HUDEP-2 (cell line): Measurements from ENCODE around the gene RPL36A.

Experiments
- DNase-seq, 76 experiments: peaks; one replicate each; lab custom pipeline; 2025; ENCODE audit not compliant: unreplicated experiment in 76 of 76; lab: John Stamatoyannopoulos, UW

RPL36A gene

DNA sequence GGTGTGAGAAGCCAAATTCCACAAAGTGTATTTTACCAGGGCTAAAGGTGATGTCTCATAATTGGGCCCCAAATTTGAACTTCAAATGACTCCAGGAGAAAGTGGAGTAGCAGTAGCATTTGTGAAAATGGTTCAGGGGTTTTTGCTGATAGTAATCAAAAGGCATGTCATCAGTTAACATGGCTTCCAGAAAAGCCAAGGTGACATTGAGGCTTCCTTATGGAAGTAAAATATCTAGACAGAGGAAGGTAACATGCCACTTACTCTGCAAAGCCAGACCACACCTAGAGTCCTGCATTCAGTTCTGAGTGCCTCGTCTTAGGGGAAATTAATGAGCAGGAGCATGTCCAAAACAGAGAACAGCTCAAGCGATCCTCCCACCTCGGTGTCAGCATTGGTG, 2.2 kb upstream of the RPL36A start:
- DNase-seq = no peak

DNA sequence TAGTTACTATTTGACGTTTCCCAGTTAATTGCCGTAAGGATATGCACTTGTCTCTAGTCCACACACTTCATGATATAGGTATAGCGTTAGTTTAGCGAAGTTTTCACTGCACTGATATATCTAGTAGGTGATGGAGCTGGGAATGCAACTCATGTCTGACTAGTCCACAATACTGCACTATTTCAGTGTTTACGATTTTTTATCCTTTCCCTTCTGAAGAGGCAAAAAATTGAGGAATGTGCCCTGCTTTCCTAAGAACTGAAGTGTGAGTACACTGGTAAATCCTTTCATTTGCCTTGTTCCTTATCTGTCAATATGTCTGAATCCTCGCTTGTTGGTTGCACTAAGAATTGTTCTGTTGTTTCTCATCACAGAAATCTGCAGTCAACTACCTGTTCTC, 1.0 kb downstream of the RPL36A start:
- no peak for DNase-seq

DNA sequence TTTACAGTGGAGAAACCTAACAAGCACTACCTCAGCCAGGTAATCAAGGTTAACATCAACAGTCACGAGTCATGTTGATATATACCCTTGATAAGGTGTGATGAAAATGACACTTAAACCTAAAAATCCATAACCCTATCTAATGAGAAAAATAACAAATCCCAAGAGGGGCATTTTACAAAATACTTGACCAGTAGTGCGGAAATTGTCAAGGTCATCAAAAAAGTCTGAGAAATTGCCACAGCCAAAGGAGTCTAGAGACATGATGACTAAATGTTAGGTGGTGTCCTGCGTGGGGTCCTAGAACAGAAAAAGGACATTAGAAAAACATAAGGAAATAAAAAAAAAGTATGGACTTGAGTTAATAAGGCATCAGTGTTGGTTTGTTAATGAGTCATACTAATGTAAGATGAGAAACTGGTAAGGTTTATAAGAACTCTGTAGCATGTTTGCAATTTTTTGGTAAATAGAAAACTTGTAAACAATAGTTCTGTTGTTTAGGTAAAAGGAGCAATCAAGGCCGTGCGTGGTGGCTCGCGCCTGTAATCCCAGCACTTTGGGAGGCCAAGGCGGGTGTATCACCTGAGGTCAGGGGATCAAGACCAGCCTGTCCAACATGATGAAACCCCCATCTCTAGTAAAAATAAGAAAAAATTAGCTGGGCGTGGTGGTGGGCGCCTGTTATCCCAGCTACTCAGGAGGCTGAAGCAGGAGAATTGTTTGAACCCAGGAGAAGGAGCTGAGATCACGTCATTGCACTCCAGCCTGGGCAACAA, 2.9 kb downstream of the RPL36A start:
- DNase-seq = no peak

DNA sequence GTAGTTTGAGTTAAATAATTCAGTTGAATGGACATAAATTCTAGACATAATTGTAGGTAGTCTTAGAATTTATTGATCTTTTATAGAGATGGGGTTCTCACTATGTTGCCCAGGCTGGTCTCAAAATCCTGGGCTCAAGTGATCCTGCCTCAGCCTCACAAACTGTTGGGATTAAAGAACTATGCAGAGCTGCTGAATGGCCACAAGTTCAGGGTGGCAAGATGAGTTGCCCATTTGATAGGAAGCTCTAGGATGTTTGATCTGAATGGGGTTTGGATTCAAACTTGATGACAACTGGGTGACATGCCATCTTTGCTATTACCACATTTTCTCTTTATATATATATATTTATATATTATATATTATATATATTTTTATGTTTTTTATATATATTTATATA, 3.6 kb downstream of the RPL36A start:
- DNase-seq = no peak

DNA sequence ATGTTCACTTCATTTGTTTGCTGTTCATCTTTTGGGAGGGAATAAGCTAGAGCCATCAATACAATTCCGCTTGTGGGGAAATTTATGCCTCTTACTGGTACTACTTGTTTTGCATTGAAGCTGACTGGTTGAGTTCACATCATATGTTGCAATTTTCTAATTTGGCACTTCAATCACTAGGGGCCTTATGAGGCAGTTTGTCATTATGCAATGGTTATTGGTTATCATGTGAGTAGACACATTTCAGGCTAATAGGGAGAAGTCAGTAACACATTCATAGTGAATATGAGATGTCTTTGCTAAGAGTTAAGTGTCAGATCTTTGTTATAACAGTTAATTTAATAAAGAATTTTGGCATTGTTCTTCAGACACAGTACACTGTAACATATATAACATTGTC, 5.0 kb downstream of the RPL36A start:
- DNase-seq = peak in 3 of 76 experiments; percentile 3 to 9 (median 8)

DNA sequence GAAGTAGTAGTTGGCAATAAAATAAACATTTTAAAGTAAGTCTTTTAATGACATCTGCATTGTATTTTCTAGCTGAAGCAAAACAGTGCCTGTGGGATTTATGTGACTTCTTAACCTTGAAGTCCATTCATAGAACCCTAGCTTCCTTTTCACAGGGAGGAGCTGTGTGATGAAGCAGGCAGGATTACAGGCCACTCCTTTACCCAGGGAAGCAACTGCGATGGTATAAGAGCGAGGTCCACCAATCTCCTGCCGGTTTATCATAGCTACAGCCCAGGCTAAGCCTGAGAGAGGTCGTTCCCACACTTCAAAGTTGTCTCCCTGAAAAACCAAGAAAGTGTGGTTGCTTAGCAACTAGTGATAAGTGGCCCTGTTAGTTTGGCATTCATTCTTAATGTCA, 7.0 kb downstream of the RPL36A start:
- peak in 1 of 76 experiments; percentile 0 for DNase-seq

DNA sequence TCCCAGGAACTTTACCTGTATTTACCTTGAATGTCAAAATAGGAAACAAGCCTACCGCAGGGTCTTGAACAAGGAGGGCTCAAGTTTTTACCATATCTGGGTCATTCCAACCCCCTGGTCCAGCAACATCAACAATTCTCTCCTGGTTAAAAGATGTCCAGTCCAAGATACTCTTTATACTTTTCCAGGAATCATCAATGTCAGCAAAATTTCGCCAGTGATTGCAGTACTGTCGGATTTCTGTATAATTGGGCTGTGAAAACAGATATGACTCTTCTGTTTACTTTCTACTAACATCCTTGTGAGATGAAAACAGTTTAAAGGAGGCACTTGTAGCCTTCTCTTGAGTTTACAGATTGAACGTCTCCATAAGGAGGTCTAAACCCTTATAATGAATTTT, 7.9 kb downstream of the RPL36A start:
- no peak for DNase-seq

DNA sequence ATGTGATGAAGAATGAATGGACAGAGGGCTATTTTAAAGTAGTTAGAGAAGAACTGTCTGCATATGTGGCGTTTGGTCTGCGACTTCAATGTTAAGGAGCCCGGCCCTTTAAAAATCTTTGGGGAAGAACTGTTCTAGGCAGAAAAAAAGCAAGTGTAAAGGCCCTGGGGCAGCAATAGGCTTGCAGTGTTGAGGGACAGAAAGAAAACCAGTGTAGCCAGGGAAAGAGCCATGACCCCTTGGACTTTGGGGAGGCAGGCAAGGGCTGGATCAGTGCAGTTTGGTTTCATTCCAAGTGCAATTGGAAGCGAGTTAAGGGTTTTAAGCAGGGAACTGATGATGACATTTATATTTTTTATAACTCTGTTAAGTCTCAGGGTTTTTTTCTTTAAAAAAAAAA, 9.0 kb downstream of the RPL36A start:
- no peak for DNase-seq

DNA sequence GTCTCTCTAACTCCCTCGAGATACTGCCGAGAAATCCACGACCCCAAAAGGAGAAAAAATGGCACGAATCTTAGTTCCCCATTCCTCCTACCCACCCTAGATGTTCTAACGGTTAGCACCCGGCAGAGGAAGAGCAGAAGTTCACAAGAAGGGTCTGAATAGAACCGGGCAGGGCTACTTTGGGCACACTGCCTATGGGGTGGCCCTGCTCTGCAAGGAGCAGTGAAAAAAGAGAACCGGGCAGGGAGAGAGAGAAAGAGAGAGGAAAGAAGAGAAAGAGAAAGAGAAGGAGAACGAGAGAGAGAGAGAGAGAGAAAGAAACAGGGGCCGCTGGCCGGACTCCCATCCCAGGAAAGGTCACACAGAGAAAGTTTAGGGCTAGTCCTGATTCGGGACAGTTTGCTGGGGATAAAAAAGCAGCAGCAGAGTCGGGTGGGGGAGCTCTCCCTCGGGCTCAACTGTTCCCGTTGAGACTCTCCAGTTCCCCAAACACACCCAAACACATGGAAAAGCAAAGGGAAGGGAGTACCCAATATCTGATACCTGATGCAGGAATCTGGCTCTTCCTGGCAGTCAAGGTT, 16.4 kb downstream of the RPL36A start:
- peak in 1 of 76 experiments; percentile 7 for DNase-seq

DNA sequence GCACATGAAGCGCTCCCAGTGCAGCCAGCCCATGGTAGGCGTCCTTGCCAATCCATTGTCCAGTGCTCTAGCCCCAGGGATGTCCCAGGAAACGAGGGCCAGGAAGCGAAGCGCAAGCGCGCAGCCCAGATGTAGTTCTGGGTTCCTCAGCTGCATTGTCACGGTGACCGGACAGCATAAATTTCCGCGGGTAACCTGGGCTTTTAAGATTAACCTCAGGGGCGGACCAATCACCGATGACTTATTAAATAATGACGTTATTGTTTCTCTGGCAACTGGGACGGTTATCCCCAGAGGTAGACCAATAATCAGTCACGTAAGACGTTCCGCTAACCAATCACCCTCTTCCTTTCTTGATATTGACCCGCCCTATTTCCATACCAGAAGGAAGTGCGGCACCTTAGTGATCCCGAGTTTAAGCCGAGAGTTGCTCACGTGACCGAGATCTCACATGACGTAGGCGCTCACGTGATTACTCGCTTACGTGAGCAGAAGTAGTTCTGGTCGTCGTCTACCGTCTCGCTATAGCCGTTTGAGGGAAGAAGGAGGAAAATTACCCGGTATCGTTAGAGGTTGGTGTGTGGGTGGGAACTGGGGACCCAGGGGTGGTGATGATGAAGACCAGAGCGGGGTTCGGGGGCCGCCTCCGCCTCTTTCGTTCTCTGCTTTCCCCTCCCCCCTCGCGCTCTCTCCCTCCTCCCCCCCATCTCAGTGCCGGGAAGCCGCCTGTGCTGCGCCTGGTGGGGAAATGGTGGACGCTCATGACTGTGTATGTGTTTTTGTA, 17.1 kb downstream of the RPL36A start, which contains the start of the genes GLA and HNRNPH2:
TSS of gene GLA (minus strand) at position 178 of the 784 bp plus-strand sequence. CDS start at position 156, 22 bp downstream.
TSS of gene HNRNPH2 (plus strand) at position 475 of the 784 bp plus-strand sequence. CDS start 3,767 bp downstream, outside the sequence.
- peak; percentile 11 to 94 (median 76) for DNase-seq

DNA sequence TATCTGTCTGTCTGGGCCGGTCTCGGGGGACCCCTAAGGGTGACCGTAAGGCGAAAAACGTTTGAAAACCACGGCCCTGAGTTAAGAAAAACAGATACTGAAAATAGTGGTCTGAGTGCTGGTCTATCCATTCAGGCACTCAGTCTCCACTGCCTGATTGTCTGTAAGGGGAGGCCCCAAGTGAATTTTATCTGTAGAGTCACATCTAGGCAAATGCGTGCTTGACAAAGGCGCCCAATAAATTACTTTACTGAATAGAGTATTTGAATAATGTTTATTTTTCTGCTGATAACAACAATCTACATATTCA, 17.7 kb downstream of the RPL36A start:
- peak in 14 of 76 experiments; percentile 2 to 66 (median 39) for DNase-seq

DNA sequence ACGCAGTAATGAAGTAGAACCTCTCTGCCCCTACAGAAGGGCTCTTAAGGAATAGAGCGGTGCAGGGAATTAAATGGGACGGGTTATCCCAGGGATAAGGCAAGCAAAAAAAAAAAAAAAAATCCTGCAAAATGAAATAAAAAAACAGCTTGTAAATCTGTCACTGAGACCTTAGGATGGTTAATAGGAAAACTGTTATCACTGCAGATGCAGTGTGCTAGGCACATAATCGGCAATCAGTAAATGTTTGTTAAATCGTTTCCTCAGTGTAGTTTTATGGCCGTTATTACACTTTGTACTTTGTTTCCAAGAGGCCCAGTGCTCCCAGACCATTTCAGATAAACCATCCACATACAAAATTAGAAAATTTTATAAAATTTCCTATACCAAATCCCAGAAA, 18.2 kb downstream of the RPL36A start:
- DNase-seq = no peak

DNA sequence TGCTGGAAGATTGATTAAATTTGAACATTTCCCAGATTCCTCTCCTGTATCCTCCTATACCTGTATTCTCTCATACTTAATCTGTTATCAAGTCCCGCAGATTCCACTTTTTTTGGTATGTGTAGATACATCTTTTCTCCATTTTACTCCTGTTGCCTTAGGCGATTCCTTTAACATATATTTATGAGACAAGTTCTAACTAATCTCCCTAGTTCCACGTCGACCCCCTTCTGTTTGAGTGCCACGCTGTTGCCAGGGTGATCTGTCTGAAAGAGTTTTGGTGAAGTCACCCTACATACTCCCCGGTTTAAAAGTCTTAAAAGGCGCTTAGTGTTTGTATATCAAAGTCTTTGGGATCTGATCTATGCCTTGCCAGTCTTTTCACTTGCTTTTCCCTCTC, 19.6 kb downstream of the RPL36A start:
- no peak for DNase-seq

DNA sequence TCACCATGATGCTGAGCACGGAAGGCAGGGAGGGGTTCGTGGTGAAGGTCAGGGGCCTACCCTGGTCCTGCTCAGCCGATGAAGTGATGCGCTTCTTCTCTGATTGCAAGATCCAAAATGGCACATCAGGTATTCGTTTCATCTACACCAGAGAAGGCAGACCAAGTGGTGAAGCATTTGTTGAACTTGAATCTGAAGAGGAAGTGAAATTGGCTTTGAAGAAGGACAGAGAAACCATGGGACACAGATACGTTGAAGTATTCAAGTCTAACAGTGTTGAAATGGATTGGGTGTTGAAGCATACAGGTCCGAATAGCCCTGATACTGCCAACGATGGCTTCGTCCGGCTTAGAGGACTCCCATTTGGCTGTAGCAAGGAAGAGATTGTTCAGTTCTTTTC, 21.2 kb downstream of the RPL36A start:
- no peak for DNase-seq

DNA sequence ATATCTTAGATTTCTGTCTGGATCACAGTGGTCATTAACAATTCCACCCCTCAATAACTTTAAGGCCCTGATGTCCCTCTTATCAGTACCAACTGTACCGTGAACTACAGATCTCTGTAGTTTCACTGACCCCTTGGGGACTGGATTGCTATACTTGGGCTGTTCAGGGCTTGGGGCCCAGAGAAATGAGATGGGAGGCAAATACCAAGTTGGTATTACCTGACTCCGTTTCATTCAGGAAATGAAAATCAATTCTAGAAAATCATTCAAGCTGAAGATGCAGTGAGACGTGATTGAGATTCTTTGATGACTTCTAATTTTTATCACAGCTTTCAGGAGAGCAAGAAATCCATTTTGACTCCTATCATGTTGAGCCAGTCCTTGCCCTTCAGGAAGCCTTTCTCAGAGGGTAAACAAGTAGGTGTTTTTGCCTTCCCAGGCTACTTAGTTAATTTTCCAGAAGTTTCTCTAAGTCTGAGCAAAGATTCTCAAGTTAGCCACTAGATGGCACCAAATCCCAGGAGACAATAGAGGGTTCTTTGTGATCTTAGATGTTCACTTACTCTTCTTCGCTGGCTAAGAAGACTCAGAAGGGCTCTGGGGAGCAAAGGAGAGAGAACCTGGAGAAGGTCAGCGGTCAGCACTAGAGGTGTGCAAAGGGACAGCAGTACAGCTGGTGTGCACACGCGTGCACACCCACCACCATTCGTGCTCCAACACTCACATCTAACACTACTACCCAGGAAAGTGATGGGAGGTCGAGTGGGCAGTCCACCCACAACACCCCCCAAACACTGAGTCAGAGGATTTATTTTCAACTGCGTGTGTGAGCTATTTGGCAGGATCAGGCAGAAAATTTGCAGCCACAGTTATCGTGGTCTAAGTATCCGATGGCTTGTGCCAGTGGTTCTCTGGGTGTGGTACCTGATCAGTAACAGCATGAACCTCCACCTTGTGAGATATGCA, 24.7 kb downstream of the RPL36A start:
- DNase-seq = peak in 66 of 76 experiments; percentile 1 to 72 (median 30)

DNA sequence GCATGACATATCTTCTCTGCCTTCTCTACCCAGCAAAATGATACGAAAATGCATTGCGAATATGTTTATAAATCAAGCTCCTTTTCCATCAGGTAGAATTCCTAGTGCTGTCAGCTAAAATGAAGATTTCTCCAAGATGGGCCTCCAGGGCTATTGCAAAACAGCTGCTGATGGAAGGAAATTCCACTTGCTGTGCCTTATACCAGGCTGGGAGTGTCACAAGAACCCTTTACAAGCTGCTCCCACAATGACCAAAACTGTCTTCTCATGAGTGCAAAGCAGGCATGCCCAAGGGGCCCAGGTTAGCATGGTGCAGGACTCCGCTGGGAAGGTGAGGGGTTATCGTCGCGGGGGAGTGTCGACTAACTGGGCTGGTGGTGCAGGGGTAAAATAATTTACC, 25.9 kb downstream of the RPL36A start:
- DNase-seq = peak in 3 of 76 experiments; percentile 1 to 2 (median 1)

DNA sequence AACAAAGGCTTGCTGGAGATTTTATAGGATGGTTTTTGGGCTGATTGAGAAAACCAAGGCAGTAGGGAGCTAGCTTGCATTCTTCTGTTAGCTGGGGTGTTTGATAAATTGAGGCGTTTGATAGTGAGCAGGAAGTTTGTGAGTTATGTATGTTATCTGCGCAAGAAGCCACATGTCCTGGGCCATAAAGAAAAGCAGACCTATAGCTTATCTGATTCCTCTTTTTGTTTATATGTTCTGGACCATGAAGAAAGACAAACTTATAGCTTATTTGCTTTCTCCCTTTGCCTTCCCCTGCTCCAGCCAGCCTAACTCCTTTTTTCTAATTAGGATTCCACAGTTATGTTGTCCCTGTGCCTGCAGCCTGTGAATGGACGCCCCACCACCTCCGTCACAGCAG, 26.4 kb downstream of the RPL36A start:
- peak in 34 of 76 experiments; percentile 0 to 45 (median 10) for DNase-seq

DNA sequence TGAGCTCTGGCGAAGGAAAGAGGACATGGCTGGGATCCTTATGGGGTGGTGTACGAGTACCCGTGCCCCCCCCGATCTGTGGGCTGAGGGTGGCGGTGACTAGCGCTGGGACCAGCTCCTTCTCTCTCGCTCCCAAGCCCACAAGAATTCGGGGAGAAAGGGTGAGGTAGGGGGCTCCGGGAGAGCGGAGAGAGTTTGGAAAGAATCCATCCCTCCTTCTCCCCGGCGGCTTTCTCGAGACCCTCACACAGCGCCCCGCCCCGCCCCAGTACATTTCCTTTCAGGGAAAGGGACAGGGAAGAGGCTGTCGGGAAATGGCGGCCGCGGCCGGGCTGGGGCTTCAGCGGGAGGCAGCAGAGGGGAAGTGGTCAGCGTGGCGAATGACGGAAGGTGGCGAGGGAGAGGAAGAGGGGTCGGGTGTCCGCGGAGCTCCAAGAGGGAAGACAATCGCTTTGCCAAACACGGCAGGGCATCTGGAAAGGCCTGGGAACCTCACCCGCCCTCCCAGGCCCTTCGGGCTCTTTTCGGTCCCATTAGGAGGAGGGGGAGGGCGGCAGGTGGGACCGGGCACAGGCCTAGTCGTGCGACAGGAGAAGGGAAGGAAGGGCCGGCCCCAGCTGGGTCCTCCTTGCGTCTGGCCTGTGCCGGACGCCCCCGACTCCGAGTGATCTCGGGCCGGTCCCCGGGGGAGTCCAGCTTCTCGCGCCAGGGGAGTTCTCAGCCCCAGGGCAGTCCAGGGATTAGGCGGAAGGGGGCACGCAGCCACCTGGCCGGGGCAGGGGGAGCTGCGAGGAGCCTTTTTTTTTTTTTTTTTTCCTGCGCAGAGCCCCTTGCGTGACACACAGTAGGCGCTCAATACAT, 27.4 kb downstream of the RPL36A start:
- DNase-seq = peak in 7 of 76 experiments; percentile 1 to 23 (median 3)

DNA sequence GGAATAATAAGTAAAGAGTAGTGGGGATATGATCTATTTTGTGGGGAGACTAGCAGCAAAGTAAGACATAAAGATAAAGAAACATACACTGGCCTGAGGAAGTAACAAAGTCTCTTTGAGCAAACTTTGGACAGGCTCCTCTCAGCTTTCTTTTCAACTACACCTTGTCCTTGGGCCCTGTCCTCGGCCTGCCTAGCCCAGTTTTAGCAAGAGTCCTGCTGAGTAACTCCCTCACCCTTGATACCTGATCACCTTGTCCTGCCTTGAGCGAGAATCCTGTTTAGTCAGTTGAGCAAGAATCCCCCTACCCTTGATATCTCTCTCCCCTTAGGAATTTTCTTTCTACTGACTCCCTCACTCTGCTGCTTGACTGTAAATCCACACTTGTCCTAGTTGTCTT, 28.7 kb downstream of the RPL36A start:
- DNase-seq = peak in 2 of 76 experiments; percentile 14 to 25
